Transverse colon (tissue), 4 donors: ENCODE data around the gene LDAF1.

ENCODE experiments used
- EP300 ChIP-seq: sonication (generic); formaldehyde crosslinking; IDR thresholded peaks from one replicate; pipeline ENCODE4 v1.6.1; 2017; ENCODE audit warnings: antibody characterized with exemption, low read depth
- POLR2A ChIP-seq: fragments of 450-650 bp; IDR thresholded peaks from one replicate; pipeline ENCODE4 v1.6.1; 2016; ENCODE audit warnings: antibody characterized with exemption, mild to moderate bottlenecking, moderate library complexity
- POLR2AphosphoS5 ChIP-seq, 3 donors: sonication (generic); formaldehyde crosslinking; IDR thresholded peaks; one replicate each; pipeline ENCODE4 v1.6.1; 2016; ENCODE audit warnings: antibody characterized with exemption in 3 of 3
- TF ChIP-seq, protein P1 (sequence below), 5 experiments: fragments of 200-600 bp in 3 of 5; fragments of 450-650 bp in 2 of 5; sonication (generic) in 3 of 5; IDR thresholded peaks; 1 replicate in 2 of 5; 2 replicates in 3 of 5; pipeline ENCODE4 v1.5.1; 2016 to 2017; ENCODE audit warnings: antibody characterized with exemption in 5 of 5, inconsistent platforms in 3 of 5, mild to moderate bottlenecking in 2 of 5, moderate library complexity in 1 of 5

DNA sequence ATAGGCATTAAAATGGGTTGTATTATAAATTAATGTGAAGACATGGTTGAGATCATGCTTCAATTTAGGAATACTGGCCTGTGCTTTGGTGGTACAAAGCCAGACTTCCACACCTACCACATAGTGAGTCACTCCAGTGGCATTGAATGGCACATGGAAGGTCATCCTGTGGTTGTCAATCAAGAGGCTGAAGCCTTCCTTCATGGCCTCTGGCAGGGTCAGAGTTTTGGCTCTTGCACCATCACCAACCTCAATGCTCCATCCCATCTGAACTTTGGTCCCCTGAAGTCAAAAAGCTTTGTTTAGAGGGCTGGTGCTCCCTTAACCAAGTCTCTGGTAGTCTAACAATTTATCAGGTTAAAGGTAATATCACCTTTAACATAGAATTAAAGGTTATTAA is 46.8 kb downstream of the LDAF1 start:
- TF ChIP-seq, protein P1, sequence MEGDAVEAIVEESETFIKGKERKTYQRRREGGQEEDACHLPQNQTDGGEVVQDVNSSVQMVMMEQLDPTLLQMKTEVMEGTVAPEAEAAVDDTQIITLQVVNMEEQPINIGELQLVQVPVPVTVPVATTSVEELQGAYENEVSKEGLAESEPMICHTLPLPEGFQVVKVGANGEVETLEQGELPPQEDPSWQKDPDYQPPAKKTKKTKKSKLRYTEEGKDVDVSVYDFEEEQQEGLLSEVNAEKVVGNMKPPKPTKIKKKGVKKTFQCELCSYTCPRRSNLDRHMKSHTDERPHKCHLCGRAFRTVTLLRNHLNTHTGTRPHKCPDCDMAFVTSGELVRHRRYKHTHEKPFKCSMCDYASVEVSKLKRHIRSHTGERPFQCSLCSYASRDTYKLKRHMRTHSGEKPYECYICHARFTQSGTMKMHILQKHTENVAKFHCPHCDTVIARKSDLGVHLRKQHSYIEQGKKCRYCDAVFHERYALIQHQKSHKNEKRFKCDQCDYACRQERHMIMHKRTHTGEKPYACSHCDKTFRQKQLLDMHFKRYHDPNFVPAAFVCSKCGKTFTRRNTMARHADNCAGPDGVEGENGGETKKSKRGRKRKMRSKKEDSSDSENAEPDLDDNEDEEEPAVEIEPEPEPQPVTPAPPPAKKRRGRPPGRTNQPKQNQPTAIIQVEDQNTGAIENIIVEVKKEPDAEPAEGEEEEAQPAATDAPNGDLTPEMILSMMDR (IDR thresholded peaks at IDR 0.05): no peak
- TF ChIP-seq POLR2AphosphoS5 (IDR thresholded peaks at IDR 0.05): no peak
- no peak for TF ChIP-seq POLR2A
- TF ChIP-seq EP300: no peak
